IPS DF 6.9 (cell line): Measurements from ENCODE around the gene FBXW5.

Source experiments
- DNase-seq: peaks from one replicate; pipeline ENCODE4 v3.0.0-alpha.2; 2013; ENCODE audit warnings: low read depth, low spot score
- H3K27ac ChIP-seq: one replicate; pipeline ENCODE4 v1.5.1; 2013; ENCODE audit warnings: low read length, control low read depth
- H3K27me3 ChIP-seq: 2 replicates; pipeline ENCODE4 v1.6.1; 2013; ENCODE audit warnings: mild to moderate bottlenecking, low read length; ENCODE audit not compliant: control insufficient read depth, insufficient read depth
- H3K36me3 ChIP-seq: 2 replicates; pipeline ENCODE4 v1.6.1; 2013; ENCODE audit warnings: low read length; ENCODE audit not compliant: control insufficient read depth, insufficient read depth
- H3K4me1 ChIP-seq: 2 replicates; pipeline ENCODE4 v1.6.1; 2013; ENCODE audit warnings: low read length; ENCODE audit not compliant: control insufficient read depth, insufficient read depth
- H3K4me3 ChIP-seq: 2 replicates; pipeline ENCODE4 v1.5.1; 2013; ENCODE audit warnings: mild to moderate bottlenecking, low read length
- H3K9me3 ChIP-seq: 2 replicates; pipeline ENCODE4 v1.6.1; 2013; ENCODE audit warnings: low read length, inconsistent platforms; ENCODE audit not compliant: control insufficient read depth, insufficient read depth
- WGBS: extraction: QIAGEN DNeasy Blood & Tissue Kit; methylation state at CpG from one replicate; pipeline ENCODE4 v1.1.7; 2013; ENCODE audit warnings: mixed read lengths, missing lambda C conversion rate; ENCODE audit not compliant: insufficient read length, insufficient coverage; 5-methylcytosine and 5-hydroxymethylcytosine counted together

Gene FBXW5

DNA sequence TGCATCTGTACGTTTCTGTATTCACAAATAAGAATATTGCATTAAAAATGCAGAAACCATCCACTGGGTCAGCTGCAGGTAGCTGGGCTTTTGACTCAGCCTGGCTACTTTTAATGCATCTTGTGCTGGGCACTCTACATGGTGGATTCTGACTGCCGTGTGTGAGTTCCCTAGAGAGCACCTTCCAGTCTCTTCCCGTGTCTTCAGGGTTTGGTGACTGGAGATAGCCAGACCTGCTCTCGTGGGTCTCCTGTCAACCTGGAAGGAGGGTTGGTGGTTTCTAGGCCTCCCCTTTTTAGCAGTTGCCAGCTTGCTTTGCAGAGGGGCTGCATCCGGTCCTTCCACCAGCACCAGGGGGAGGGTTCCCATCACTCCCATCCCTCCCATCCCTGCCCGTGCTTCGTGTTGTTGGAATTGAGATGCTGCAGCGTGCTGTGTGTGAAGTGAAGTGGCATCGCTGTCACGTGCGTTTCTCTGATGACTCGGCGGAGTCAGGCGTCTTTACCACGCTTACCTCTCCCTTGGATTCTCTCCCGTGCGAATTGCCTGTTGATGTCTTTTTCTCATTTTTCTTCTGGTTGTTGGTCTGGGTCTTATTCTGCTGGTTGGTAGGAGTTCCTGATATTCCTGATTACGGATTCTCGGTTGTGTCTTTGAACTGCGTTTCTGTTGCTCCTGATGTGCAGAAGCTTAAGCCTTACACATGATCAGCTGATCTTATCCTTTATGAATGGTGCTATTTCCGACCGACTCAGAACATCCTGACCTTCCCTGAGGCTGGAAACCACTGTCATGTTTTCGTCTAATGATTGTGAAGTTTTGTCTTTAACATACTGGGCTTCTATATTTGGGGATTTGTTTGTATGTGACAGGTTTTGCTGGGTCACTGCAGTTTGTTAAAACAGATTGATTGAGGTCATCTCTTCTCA lies 16.9 kb downstream of the FBXW5 start:
- no peak overlapping the region for H3K27ac ChIP-seq
- WGBS, result no CpG with 5 or more reads among the region's 23 CpGs
- peaks cover 24% of the 10 kb centered on the region for H3K36me3 ChIP-seq
- H3K27me3 ChIP-seq, result no peaks in the 10 kb centered on the region
- H3K4me1 ChIP-seq, result no peaks in the 10 kb centered on the region
- H3K9me3 ChIP-seq, result no peaks in the 10 kb centered on the region
- no peak overlapping the region for H3K4me3 ChIP-seq
- no peak for DNase-seq

DNA sequence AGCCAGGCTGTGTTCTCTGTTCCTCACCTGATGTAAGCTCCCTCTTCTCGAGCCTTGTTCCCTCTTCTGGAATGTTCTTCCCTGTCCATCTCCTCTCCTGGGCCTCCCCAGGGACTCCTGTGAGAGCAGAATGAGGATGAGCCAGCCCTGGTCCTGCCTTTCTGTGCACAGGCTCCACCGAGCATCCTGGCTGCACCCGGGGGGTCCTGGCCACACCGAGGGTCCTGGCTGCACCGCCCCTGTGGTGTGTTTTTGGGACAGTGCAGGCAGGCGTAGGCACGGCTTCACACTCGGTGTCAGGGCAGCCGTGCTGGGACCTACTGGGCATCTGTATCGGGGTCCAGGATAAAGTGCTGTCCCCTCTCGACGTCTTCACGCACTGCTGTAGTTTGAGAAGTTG lies 17.8 kb downstream of the FBXW5 start:
- no peaks in the 10 kb centered on the region for H3K27me3 ChIP-seq
- no peaks in the 10 kb centered on the region for H3K9me3 ChIP-seq
- H3K4me3 ChIP-seq, result no peak overlapping the region
- H3K36me3 ChIP-seq, result peaks cover 27% of the 10 kb centered on the region
- no CpG with 5 or more reads among the region's 13 CpGs for WGBS
- H3K4me1 ChIP-seq, result no peaks in the 10 kb centered on the region
- no peak overlapping the region for H3K27ac ChIP-seq
- DNase-seq, result no peak

- Histone ChIP-seq H3K27ac (no peak overlapping the region), H3K4me1 (no peaks in the 10 kb centered on the region), H3K4me3 (no peak overlapping the region), H3K36me3 (peaks cover 27% of the 10 kb centered on the region), H3K27me3 (no peaks in the 10 kb centered on the region), H3K9me3 (no peaks in the 10 kb centered on the region)
- DNase-seq, result no peak
- no CpG with 5 or more reads among the region's 9 CpGs for WGBS
These were observed 18.3 kb downstream of the FBXW5 start for GRCh38 chr9:136926154-136926704.

GRCh38 chr9:136925414-136926153 lies 19.0 kb downstream of the FBXW5 start:
- WGBS, result no CpG with 5 or more reads among the region's 33 CpGs
- Histone ChIP-seq H3K27ac (no peak overlapping the region), H3K27me3 (no peaks in the 10 kb centered on the region), H3K9me3 (no peaks in the 10 kb centered on the region), H3K4me3 (no peak overlapping the region), H3K4me1 (no peaks in the 10 kb centered on the region), H3K36me3 (peaks cover 32% of the 10 kb centered on the region)
- no peak for DNase-seq

GRCh38 chr9:136923881-136924280 lies 20.7 kb downstream of the FBXW5 start:
- DNase-seq, result no peak
- H3K4me3 ChIP-seq, result no peak overlapping the region; the same call in 1 of the 2 replicates
- H3K36me3 ChIP-seq, result peaks cover 36% of the 10 kb centered on the region
- WGBS, result no CpG with 5 or more reads among the region's 19 CpGs
- H3K27me3 ChIP-seq, result no peaks in the 10 kb centered on the region
- H3K27ac ChIP-seq, result no peak overlapping the region
- no peaks in the 10 kb centered on the region for H3K9me3 ChIP-seq
- H3K4me1 ChIP-seq, result no peaks in the 10 kb centered on the region

- Histone ChIP-seq H3K27ac (no peak overlapping the region), H3K27me3 (no peaks in the 10 kb centered on the region), H3K36me3 (peaks cover 37% of the 10 kb centered on the region), H3K4me3 (no peak overlapping the region), H3K9me3 (no peaks in the 10 kb centered on the region), H3K4me1 (no peaks in the 10 kb centered on the region)
- no CpG with 5 or more reads among the region's 19 CpGs for WGBS
- DNase-seq, result no peak
These were observed 22.0 kb downstream of the FBXW5 start for GRCh38 chr9:136922540-136922939.

DNA sequence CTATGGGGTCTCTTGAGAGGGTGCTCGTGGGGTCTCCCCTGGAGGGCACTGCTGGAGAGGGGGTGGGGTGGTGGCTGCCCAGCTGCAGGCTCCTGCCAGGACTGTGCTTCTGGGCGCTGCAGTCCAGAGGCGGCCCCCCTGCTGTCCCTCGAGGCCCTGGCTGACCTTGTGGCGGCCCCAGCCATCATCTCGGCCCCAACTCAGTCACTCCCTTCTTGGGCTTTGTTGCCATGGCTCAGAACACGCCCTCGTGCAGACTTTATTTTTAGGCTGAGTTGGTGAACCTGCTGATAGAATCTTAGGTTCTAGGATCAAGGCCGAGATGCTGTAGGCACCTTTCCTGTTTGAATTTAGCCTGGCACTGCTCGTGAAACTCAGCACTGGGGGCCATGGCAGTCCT lies 22.8 kb downstream of the FBXW5 start:
- H3K4me1 ChIP-seq, result no peaks in the 10 kb centered on the region
- no peaks in the 10 kb centered on the region for H3K27me3 ChIP-seq
- no peak for DNase-seq
- no CpG with 5 or more reads among the region's 10 CpGs for WGBS
- H3K36me3 ChIP-seq, result peaks cover 42% of the 10 kb centered on the region
- no peak overlapping the region for H3K27ac ChIP-seq
- H3K4me3 ChIP-seq, result no peak overlapping the region
- H3K9me3 ChIP-seq, result no peaks in the 10 kb centered on the region

DNA sequence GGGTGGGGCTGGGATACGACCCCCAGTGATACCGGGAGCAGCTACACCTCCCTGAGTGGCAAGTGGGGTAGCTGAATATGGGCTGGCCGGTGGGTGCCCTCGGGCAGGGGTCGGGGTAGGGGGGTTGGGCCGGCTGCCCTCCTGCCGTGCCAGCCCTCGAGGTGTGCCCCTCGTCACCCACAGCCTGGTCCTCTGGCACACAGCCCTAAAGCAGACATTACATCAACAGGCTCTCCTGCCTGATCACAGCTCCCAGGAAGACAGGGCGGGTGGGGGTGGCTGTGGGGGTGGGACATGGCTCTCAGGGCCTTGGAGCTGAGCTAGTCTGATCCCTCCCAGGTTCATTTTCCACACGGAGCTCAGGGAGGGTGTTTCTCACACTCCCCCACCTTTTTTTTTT lies 23.2 kb downstream of the FBXW5 start:
- WGBS, result no CpG with 5 or more reads among the region's 11 CpGs
- H3K27ac ChIP-seq, result no peak overlapping the region

DNA sequence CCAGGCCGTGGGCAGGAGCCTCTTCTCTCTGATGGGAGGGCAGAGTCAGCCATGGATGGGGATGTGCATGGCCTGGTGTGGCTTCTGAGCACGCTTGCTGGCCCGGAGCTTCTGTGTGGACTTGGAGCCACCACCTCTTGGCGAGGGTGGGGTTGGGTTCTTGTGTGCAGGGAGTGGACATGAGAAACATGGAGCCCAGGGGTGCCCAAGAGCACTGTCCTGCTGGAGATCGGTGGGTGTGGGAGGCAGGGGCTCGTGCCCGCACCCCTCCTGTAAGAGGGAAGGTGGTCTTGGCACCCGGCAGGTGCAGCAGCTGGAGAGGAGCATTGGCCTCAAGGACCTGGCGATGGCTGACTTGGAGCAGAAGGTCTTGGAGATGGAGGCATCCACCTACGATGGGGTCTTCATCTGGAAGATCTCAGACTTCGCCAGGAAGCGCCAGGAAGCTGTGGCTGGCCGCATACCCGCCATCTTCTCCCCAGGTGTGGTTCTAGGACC lies 23.8 kb downstream of the FBXW5 start:
- Histone ChIP-seq H3K9me3 (no peaks in the 10 kb centered on the region), H3K36me3 (peaks cover 43% of the 10 kb centered on the region), H3K27me3 (no peaks in the 10 kb centered on the region), H3K27ac (no peak overlapping the region), H3K4me3 (no peak overlapping the region), H3K4me1 (no peaks in the 10 kb centered on the region)
- DNase-seq, result no peak
- no CpG with 5 or more reads among the region's 14 CpGs for WGBS

More for the DNA sequence above, 23.2 kb downstream of the FBXW5 start:
- peaks cover 45% of the 10 kb centered on the region for H3K36me3 ChIP-seq
- DNase-seq, result no peak
- no peaks in the 10 kb centered on the region for H3K27me3 ChIP-seq
- H3K9me3 ChIP-seq, result no peaks in the 10 kb centered on the region
- no peaks in the 10 kb centered on the region for H3K4me1 ChIP-seq
- H3K4me3 ChIP-seq, result no peak overlapping the region

- no peak for DNase-seq
- peaks cover 41% of the 10 kb centered on the region for H3K36me3 ChIP-seq
These were observed 24.5 kb downstream of the FBXW5 start for GRCh38 chr9:136920069-136920468.

More at GRCh38 chr9:136920069-136920468, 24.5 kb downstream of the FBXW5 start:
- H3K27me3 ChIP-seq, result no peaks in the 10 kb centered on the region
- no CpG with 5 or more reads among the region's 15 CpGs for WGBS
- H3K27ac ChIP-seq, result no peak overlapping the region
- no peaks in the 10 kb centered on the region for H3K9me3 ChIP-seq
- no peaks in the 10 kb centered on the region for H3K4me1 ChIP-seq
- H3K4me3 ChIP-seq, result no peak overlapping the region
